Measurements from ENCODE around the gene PTPRA.

PTPRA gene

DNA sequence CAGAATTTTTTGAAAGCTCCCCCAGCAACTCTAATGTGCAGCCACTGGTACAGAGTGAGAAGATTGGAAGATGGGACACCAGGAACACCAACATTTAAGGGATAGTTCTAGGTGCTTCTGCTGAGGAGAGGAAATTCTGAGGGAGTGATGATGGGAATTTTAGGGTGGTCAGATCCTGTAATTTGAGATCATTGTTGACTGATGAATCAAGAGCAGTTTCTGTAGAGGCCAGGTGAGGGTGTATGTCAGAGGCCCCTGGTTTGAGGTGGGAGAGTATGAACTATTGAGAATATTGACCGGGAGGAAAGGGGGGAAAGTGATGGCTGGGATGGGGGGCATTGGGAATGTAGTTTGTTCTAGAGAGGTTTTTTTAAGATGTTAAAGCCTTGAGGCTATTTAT lies 47.2 kb downstream of the PTPRA start:
- Mint-ChIP-seq H3K27me3 (no peaks in the 10 kb centered on the region), H3K9me3 (no peaks in the 10 kb centered on the region), H3K4me3 (no peak overlapping the region), H3K4me1 (peaks cover 15% of the 10 kb centered on the region), H3K27ac (no peak overlapping the region)
- DNase-seq (no peak), ATAC-seq (no peak)

DNA sequence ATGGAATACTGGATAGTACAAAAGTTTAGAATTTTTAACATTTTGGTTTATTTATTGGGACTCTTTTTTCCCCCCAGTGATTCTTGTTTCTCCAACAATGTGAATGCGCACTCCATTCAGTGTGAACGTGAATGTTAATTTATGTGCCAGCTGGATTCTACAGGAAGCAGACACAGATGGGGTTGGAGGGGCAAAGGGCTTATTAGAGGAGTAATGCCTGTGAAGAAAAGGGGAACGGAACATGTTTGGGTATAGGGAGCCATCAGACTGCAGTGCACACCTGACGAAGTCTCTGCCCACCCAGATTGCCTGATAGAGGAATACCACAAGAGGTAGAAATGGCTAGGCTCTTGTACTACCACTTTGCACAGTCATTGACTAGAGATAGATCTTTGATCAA lies 48.2 kb downstream of the PTPRA start:
- Mint-ChIP-seq H3K27me3 (no peaks in the 10 kb centered on the region), H3K4me3 (no peak overlapping the region), H3K27ac (peak overlapping the region in 1 of 2 donors; percentile 65), H3K4me1 (peaks cover 15% of the 10 kb centered on the region), H3K9me3 (no peaks in the 10 kb centered on the region)
- DNase-seq (no peak), ATAC-seq (no peak)

DNA sequence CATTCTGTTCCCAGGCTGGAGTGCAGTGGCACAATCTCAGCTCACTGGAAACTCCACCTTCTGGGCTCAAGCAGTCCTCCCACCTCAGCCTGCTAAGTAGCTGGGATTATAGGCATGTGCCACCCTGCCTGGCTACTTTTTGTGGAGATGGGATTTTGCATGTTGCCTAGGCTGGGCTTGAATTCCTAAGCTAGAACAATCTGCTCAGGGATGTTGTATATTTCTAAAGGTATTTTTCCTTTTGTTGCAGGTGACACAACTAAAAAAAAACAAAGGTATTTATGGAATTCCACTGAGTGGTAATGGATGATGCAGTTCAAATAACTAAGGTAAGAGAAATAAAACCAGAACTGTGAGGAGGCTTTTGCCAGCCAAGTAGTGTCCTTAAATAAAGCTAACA lies 49.7 kb downstream of the PTPRA start:
- H3K4me1 Mint-ChIP-seq = peaks cover 15% of the 10 kb centered on the region
- ATAC-seq (no peak), DNase-seq (no peak)
- no peaks in the 10 kb centered on the region for H3K27me3 Mint-ChIP-seq
- no peaks in the 10 kb centered on the region for H3K9me3 Mint-ChIP-seq
- no peak overlapping the region for H3K4me3 Mint-ChIP-seq
- H3K27ac Mint-ChIP-seq = no peak overlapping the region

DNA sequence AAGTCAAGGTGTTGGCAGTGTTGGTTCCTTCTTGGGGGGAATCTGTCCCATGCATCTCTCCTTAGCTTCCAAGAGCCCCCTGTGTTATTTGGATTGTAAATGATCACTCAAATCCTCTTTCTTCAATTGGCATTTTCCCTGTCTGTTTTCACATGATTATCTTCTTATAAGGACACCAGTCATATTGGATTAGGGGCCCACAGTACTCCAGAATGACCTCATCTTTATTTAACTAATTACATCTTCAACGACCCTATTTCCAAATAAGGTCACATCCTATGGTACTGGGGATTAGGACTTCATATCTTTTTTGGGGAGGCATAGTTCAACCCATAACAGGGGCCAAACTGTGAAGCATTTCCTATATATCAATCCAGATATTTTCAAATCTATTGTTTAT lies 57.3 kb downstream of the PTPRA start:
- no peak overlapping the region for H3K27ac Mint-ChIP-seq
- H3K4me1 Mint-ChIP-seq = no peaks in the 10 kb centered on the region
- no peak overlapping the region for H3K4me3 Mint-ChIP-seq
- no peak for ATAC-seq
- H3K27me3 Mint-ChIP-seq = no peaks in the 10 kb centered on the region
- no peak for DNase-seq
- H3K9me3 Mint-ChIP-seq = no peaks in the 10 kb centered on the region

DNA sequence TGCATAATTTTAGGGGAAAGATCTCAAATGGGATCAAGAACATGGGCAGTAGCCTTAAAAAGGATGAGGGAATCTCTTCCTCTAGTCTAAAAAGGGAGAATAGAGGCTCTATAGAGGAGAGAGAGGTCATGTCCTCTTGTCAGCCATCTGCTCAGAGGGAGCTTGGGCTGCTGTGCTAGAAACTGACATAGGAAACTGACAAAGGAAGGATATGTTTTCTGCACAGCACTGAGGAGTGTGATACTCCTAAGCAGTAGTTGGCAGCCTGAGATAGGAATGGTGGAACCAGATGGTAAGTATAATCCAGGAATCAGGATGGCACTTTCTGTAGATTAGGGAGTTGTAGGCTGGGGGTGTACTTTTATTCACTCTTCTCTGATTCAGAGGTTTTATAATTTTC lies 59.2 kb downstream of the PTPRA start:
- no peak overlapping the region for H3K4me3 Mint-ChIP-seq
- H3K27ac Mint-ChIP-seq = no peak overlapping the region
- no peaks in the 10 kb centered on the region for H3K27me3 Mint-ChIP-seq
- ATAC-seq = no peak
- DNase-seq = no peak
- no peaks in the 10 kb centered on the region for H3K4me1 Mint-ChIP-seq
- H3K9me3 Mint-ChIP-seq = no peaks in the 10 kb centered on the region

DNA sequence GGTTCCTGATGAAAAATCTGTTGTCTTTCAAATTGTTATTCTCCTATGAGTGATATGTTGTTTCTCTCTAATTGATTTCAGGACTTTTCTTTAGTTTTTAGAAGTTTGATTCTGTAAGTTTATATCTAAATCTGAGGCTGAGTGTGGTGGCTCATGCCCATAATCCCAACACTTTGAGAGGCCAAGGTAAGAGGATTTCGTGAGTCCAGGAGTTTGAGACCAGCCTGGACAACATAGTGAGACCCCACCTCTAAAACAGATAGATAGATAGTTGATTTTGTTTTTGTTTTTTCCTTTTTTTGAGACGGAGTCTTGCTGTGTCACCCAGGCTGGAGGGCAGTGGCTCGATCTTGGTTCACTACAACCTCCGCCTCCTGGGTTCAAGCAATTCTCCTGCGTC lies 64.6 kb downstream of the PTPRA start:
- Mint-ChIP-seq H3K4me3 (no peak overlapping the region), H3K4me1 (peaks cover 29% of the 10 kb centered on the region), H3K27me3 (no peaks in the 10 kb centered on the region), H3K9me3 (no peaks in the 10 kb centered on the region), H3K27ac (no peak overlapping the region)
- ATAC-seq (no peak), DNase-seq (no peak)

DNA sequence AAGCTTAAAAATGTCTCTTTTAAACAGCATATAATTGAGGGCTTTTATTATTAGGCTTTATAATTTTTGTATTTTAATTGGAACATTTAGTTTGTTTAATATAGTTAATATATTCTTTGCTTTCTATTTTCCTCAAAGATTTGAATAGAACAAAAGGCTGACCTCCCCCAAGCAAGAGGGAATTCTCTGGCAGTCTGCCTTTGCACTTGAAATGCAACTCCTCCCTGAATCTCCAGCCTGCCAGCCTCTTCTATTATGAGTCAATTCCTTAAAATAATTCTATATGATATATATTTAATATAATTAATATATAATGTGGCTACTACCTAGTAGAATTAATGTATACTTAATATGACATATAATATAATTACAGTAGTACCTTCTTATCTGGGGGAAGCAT lies 69.2 kb downstream of the PTPRA start:
- no peaks in the 10 kb centered on the region for H3K27me3 Mint-ChIP-seq
- H3K4me3 Mint-ChIP-seq = no peak overlapping the region
- DNase-seq (no peak), ATAC-seq (no peak)
- H3K4me1 Mint-ChIP-seq = peaks cover 36% of the 10 kb centered on the region
- no peak overlapping the region for H3K27ac Mint-ChIP-seq
- no peaks in the 10 kb centered on the region for H3K9me3 Mint-ChIP-seq

DNA sequence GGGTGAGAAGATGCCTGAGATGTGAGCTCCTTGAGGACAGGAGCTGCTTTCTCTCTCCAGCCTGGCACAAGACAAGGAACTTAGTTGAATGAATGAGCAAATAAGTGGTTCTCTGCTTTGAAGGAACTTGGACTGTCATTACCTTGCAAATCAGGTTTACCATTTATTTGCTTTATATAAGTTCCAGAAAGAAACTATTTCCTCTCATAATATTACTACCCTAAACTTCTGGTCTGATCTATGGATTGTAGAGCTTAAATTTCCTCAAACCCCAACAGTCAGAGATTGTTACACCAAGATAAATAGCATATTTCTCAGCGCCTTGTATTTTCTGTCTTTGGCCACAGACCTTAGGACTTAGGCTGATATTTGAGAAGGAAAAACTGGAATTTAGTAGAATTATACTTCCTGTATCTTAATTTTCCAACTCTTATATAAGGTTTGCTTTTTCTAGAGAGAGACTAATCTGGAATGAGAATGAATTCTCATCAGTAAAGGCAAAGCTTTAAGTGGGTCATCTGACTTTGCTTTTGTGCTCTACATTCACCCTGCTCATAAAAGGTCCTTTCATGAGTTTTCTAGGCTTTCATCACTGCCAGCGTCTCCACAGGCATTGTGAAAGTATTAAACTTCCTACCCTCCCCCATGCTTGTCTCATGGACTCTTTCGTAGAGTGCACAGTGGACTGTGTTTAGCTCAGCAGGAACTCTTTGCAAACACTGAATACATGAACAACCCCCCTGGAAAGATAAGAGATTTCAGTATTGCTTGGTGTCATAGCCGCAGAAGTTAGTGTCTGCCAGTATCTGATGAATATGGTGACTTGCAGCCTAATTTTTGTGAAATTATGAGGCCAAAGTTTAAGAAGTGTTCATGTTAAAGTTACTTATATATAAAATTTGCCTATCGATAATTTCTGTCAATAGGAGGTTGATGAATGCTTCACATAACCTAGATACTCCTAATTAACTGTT lies 74.0 kb downstream of the PTPRA start:
- no peak for DNase-seq
- Mint-ChIP-seq H3K9me3 (no peaks in the 10 kb centered on the region), H3K27me3 (no peaks in the 10 kb centered on the region), H3K27ac (no peak overlapping the region), H3K4me3 (no peak overlapping the region), H3K4me1 (peaks cover 8% of the 10 kb centered on the region)
- no peak for ATAC-seq

DNA sequence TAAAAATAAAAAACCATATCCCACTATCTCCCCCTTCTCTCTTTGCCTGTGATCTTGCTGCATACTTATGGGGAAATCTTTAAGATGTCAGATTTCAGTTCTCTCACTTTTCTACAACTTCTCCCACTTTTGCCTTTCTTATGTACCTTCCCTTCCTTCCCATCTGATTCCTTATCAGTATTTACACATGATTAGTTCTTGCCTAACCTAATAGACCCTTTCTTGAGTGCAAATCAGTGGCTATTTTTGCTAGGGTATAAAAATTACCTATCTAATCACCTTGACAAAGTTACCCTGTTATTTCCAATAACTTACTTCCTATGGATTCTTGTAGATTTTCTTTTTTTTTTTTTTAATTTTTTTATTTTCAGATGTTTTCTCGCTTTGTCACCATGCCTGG lies 75.7 kb downstream of the PTPRA start:
- Mint-ChIP-seq H3K27ac (no peak overlapping the region), H3K9me3 (no peaks in the 10 kb centered on the region), H3K4me3 (no peak overlapping the region), H3K4me1 (peaks cover 8% of the 10 kb centered on the region), H3K27me3 (no peaks in the 10 kb centered on the region)
- ATAC-seq = no peak
- DNase-seq = no peak

DNA sequence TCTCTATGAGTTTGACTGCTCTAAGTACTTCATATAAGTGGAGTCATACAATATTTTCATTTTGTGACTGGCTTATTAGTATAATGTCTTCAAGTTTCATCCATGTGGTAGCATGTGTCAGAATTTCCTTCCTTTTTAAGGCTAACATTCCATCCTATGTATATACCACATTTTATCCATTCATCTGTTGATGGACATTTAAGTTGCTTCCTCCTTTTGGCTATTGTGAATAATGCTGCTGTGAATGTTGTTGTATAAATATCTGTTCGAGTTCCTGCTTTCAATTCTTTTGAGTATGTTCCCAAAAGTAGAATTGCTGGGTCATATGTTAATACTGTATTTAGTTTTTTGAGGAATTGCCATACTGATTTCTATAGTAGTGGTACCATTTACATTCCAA lies 79.5 kb downstream of the PTPRA start:
- H3K4me1 Mint-ChIP-seq = peaks cover 19% of the 10 kb centered on the region
- ATAC-seq (no peak), DNase-seq (no peak)
- no peaks in the 10 kb centered on the region for H3K9me3 Mint-ChIP-seq
- H3K27ac Mint-ChIP-seq = no peak overlapping the region
- no peak overlapping the region for H3K4me3 Mint-ChIP-seq
- no peaks in the 10 kb centered on the region for H3K27me3 Mint-ChIP-seq

DNA sequence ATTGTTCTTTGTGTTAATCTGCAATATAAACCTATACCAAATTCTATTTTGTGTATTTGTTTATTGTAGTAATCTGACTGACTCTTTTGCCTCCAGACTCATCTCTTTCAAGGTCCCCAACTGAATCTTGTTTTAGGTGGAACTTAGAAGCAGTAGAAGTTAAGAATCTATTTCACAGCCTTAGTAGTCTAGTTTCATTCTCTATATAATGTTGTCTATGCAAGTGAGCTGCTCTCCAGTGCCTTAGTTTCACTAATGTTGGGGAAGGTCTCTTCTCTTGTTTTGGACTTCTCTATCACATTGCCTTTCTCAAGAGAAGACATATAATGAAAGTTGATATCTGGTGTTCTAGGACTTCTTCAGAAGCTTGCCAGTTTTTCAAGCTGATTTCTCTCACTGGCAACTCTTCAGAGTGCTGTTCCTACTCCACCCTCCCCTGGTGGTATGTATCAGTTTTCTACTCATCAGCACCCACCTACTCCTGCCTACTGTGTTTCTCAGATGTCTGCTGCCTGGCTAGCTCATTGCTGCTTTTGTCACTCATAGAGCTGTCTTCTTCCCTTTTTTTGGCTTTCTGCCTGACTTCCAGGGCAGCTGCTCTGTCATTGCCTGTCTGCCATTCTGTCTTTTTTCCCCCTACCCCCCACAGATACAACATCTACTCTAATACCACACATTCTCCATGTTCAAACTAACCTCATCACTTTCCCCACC lies 82.1 kb downstream of the PTPRA start:
- Mint-ChIP-seq H3K27me3 (no peaks in the 10 kb centered on the region), H3K4me3 (no peak overlapping the region), H3K9me3 (no peaks in the 10 kb centered on the region), H3K27ac (peak overlapping the region in 1 of 2 donors; percentile 14), H3K4me1 (peaks cover 24% of the 10 kb centered on the region)
- no peak for ATAC-seq
- no peak for DNase-seq

DNA sequence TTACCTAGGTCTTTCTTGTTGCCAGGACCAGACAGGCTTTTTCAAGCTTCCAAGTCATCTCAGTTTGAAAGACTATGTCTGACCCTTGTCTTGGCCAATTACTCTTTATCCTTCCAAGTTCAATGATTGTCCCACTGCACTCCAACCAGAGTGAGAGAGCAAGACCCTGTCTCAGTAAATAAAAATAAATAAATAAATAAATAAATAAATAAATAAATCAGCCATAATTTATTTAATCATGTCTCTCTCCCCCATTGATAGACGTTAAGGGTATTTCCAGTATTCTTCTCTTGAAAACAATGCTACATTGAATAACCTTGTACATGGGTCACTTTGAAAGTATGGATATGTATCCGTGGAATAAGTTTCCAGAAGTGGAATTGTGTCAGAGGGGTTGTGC lies 83.2 kb downstream of the PTPRA start:
- no peak for ATAC-seq
- Mint-ChIP-seq H3K4me3 (no peak overlapping the region), H3K9me3 (no peaks in the 10 kb centered on the region), H3K27ac (no peak overlapping the region), H3K4me1 (peaks cover 24% of the 10 kb centered on the region), H3K27me3 (no peaks in the 10 kb centered on the region)
- DNase-seq = no peak

DNA sequence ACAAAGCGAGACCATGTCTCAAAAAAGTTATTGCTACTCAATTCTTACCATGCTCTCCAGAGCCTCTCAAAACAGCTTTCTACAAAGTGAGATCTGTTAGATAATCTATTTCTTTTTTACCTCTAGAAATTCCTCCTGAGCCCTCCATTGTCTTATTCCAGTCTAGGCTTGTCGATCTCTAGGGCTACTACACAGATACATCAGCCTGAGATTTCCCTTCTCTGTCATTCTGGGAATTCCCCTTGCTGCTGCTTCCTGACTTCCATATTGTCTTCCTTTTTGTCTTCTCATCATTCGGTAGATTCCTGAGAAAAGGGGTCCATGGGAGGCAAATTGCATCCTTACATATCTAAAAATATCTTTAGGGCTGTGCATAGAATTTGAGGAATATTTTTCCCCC lies 94.6 kb downstream of the PTPRA start:
- DNase-seq (no peak), ATAC-seq (no peak)
- Mint-ChIP-seq H3K4me3 (no peak overlapping the region), H3K4me1 (no peaks in the 10 kb centered on the region), H3K27ac (no peak overlapping the region), H3K27me3 (no peaks in the 10 kb centered on the region), H3K9me3 (no peaks in the 10 kb centered on the region)

DNA sequence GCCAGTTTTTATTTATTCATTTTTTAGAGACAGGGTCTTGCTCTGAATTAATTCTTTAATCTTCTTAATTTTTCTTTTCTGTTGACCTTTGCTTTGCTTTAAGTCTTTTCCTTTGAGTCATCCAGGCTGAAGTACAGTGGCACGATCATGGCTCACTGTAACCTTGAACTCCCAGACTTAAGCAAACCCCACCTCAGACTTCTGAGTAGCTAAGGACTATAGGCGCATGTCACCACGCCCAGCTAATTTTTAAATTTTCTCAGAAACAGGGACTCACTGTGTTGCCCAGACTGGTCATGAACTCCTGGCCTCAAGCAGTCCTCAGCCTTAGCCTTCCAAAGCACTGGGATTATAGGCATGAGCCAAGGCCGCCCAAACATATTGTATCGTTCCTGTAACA lies 98.8 kb downstream of the PTPRA start:
- Mint-ChIP-seq H3K4me1 (peaks cover 6% of the 10 kb centered on the region), H3K4me3 (no peak overlapping the region)

DNA sequence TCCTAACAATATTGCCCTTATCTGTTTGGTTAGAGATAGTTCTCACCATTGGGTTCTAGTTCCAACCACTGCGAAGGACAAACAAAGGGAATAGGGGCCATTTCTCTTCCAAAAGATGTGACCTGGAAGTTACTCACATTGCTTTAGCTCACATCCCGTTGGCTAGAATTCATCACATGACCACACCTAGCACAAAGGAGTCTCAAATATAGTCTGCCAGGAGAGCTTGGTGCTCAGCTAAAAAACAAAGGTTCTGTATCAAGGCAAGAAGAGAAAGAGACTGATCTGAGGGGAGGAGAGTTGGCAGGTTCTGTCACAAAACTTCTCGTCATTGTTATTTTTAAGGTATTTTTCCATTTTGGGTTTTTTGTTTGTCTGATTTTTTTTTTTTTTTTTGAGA lies 100.3 kb downstream of the PTPRA start:
- no peaks in the 10 kb centered on the region for H3K9me3 Mint-ChIP-seq
- H3K27me3 Mint-ChIP-seq = no peaks in the 10 kb centered on the region
- H3K4me1 Mint-ChIP-seq = peaks cover 12% of the 10 kb centered on the region
- peak overlapping the region in 1 of 2 donors; percentile 30 for H3K27ac Mint-ChIP-seq
- ATAC-seq (no peak), DNase-seq (no peak)
- H3K4me3 Mint-ChIP-seq = no peak overlapping the region

More for the DNA sequence above, 98.8 kb downstream of the PTPRA start:
- DNase-seq = no peak
- no peak for ATAC-seq
- no peaks in the 10 kb centered on the region for H3K9me3 Mint-ChIP-seq
- no peaks in the 10 kb centered on the region for H3K27me3 Mint-ChIP-seq
- H3K27ac Mint-ChIP-seq = no peak overlapping the region

DNA sequence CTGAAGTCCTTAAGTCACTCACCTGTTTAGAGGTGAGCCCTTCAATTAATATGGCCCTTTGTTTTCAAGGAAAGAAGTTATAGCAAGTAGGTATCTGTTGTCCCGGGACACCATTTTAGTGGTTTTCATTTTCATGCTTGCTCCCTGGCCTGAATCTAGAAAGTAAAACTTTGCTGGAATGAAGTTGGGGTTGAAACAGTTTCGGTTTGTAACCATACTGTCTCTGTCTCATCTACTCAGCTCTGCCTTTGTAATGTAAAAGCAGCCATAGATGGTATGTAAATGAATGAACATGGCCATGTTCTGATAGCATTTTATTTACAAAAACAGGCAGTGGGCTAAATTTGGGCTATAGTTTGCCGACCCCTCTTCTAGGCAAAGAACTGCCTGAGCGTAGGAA lies 105.2 kb downstream of the PTPRA start:
- Mint-ChIP-seq H3K27ac (no peak overlapping the region), H3K4me1 (peaks cover 16% of the 10 kb centered on the region), H3K4me3 (no peak overlapping the region), H3K9me3 (no peaks in the 10 kb centered on the region), H3K27me3 (no peaks in the 10 kb centered on the region)
- ATAC-seq (no peak), DNase-seq (no peak)
